Measurements from ENCODE around the gene MAML1.
"Not testable (repeated sequence)": the region's sequence is repeated elsewhere in the genome, so short reads cannot be mapped to it uniquely, and the experiment has no call there.

MAML1 gene

GRCh38 chr5:179788193-179788854 lies 55.7 kb downstream of the MAML1 start:
- POLR2A ChIA-PET, result no interaction called here
- no peak for TF ChIP-seq CTCF (IDR thresholded peaks at IDR 0.05; ENCODE audit: control extremely low read depth, extremely low read depth, low read depth, missing control alignments)
- CTCF ChIA-PET, result interaction anchor here (1.3 to 4.2 kb wide), 5 partner anchors 9 to 120 kb away, joined by 3 to 14 read pairs (median 4); no protein-coding TSS in a partner anchor
- no peak for DNase-seq (ENCODE audit: extremely low spot score)

- DNase-seq (ENCODE audit: extremely low spot score); POLR2A ChIA-PET: not testable (repeated sequence)
- CTCF ChIA-PET, result interaction anchor here (0.8 to 1.4 kb wide), 4 partner anchors 12 to 38 kb away, joined by 3 to 6 read pairs (median 4); no protein-coding TSS in a partner anchor
Observed at GRCh38 chr5:179789278-179789677, 56.7 kb downstream of the MAML1 start.

GRCh38 chr5:179791881-179792611 lies 59.4 kb downstream of the MAML1 start:
- CTCF ChIA-PET, result interaction anchor here (1.0 to 1.8 kb wide), 4 partner anchors 10 to 63 kb away, joined by 3 to 9 read pairs (median 4); no protein-coding TSS in a partner anchor
- POLR2A ChIA-PET, result no interaction called here
- TF ChIP-seq CTCF (IDR thresholded peaks at IDR 0.05; ENCODE audit: control extremely low read depth, extremely low read depth, low read depth, missing control alignments), result no peak
- DNase-seq (ENCODE audit: extremely low spot score), result no peak

GRCh38 chr5:179792612-179793467 lies 60.2 kb downstream of the MAML1 start:
- DNase-seq (ENCODE audit: extremely low spot score), result no peak
- TF ChIP-seq CTCF (IDR thresholded peaks at IDR 0.05; ENCODE audit: control extremely low read depth, extremely low read depth, low read depth, missing control alignments), result no peak
- POLR2A ChIA-PET, result no interaction called here
- CTCF ChIA-PET, result interaction anchor here (1.0 to 5.8 kb wide), 10 partner anchors 9 to 65 kb away, joined by 3 to 33 read pairs (median 4); no protein-coding TSS in a partner anchor

- CTCF ChIA-PET, result interaction anchor here (1.0 to 5.8 kb wide), 7 partner anchors 8 to 111 kb away, joined by 3 to 33 read pairs (median 4); no protein-coding TSS in a partner anchor
- POLR2A ChIA-PET, result interaction anchor here (1.6 kb wide), 1 partner anchor 27 kb away, joined by 8 read pairs; the partner anchor contains the start of gene SQSTM1
- no peak for DNase-seq (ENCODE audit: extremely low spot score)
- no peak for TF ChIP-seq CTCF (IDR thresholded peaks at IDR 0.05; ENCODE audit: control extremely low read depth, extremely low read depth, low read depth, missing control alignments)
Observed at GRCh38 chr5:179793468-179794139, 61.0 kb downstream of the MAML1 start, which contains the start of gene LTC4S. LTC4S (plus strand) TSS chr5:179793986; CDS start chr5:179794081, 95 bp downstream.

- no peak for TF ChIP-seq CTCF (IDR thresholded peaks at IDR 0.05; ENCODE audit: control extremely low read depth, extremely low read depth, low read depth, missing control alignments)
- ChIA-PET POLR2A (interaction anchor here (1.6 kb wide), 1 partner anchor 27 kb away, joined by 8 read pairs; the partner anchor contains the start of gene SQSTM1), CTCF (interaction anchor here (1.0 to 5.8 kb wide), 7 partner anchors 8 to 111 kb away, joined by 3 to 33 read pairs (median 4); no protein-coding TSS in a partner anchor)
- no peak for DNase-seq (ENCODE audit: extremely low spot score)
Observed at GRCh38 chr5:179794171-179794570, 61.5 kb downstream of the MAML1 start.
